ENCODE data around the gene MIGA2. TPM values are rescaled to one million over a fixed set of nuclear protein-coding genes. Genes with fewer than 3 reads are reported as not detected.

Gene MIGA2
- total RNA-seq, 1 experiment from 2014 or later: 7.8 TPM

Other genes with a start within 250 kb of the MIGA2 start
- 12.9 and 13.1 TPM in 2 replicates for gene TBC1D13, start 249.4 kb upstream of the MIGA2 start, total RNA-seq (2014; rRNA removed; shearing (Covaris generic))
- gene ENDOG, start 218.1 kb upstream of the MIGA2 start, total RNA-seq (2014; rRNA removed; shearing (Covaris generic)): 14.1 and 17.8 TPM in 2 replicates
- gene SPOUT1, start 206.8 kb upstream of the MIGA2 start, total RNA-seq (2014; rRNA removed; shearing (Covaris generic)): 29.9 and 45.8 TPM in 2 replicates
- gene KYAT1, start 154.7 kb upstream of the MIGA2 start, total RNA-seq (2014; rRNA removed; shearing (Covaris generic)): 7.1 and 8.9 TPM in 2 replicates
- gene LRRC8A, start 154.5 kb upstream of the MIGA2 start, total RNA-seq (2014; rRNA removed; shearing (Covaris generic)): 35.5 and 36.7 TPM in 2 replicates
- not detected in 2 replicates for gene PHYHD1, start 115.6 kb upstream of the MIGA2 start, total RNA-seq (2014; rRNA removed; shearing (Covaris generic))
- 16.3 and 17.1 TPM in 2 replicates for gene DOLK, start 89.0 kb upstream of the MIGA2 start, total RNA-seq (2014; rRNA removed; shearing (Covaris generic))
- gene NUP188, start 88.9 kb upstream of the MIGA2 start, total RNA-seq (2014; rRNA removed; shearing (Covaris generic)): 73.7 and 75.5 TPM in 2 replicates
- 19.0 and 21.8 TPM in 2 replicates for gene SH3GLB2, start 8.3 kb upstream of the MIGA2 start, total RNA-seq (2014; rRNA removed; shearing (Covaris generic))
- gene DOLPP1, start 44.5 kb downstream of the MIGA2 start, total RNA-seq (2014; rRNA removed; shearing (Covaris generic)): 18.1 and 19.5 TPM in 2 replicates
- 7.6 and 8.8 TPM in 2 replicates for gene CRAT, start 74.2 kb downstream of the MIGA2 start, total RNA-seq (2014; rRNA removed; shearing (Covaris generic))
- gene PTPA, start 74.8 kb downstream of the MIGA2 start, total RNA-seq (2014; rRNA removed; shearing (Covaris generic)): 0.63 TPM in 1 of 2 replicates, not detected in the other
- gene IER5L, start 141.6 kb downstream of the MIGA2 start, total RNA-seq (2014; rRNA removed; shearing (Covaris generic)): not detected in 2 replicates